MM.1S (cell line): Measurements from ENCODE around the gene STRIT1.

Experiments used
- DNase-seq: peaks from one replicate; pipeline ENCODE4 v3.0.0-alpha.2; 2015
- H2AFZ ChIP-seq: fragments of 300-600 bp; sonication (generic); 2 replicates; pipeline ENCODE4 v1.6.0; 2016; ENCODE audit warnings: antibody characterized with exemption, low read length
- H3F3A ChIP-seq: fragments of 300-600 bp; sonication (generic); 2 replicates; pipeline ENCODE4 v1.6.1; 2016; ENCODE audit warnings: mild to moderate bottlenecking, antibody characterized with exemption, low read length, moderate library complexity, mixed read lengths; ENCODE audit not compliant: insufficient read depth
- H3K27ac ChIP-seq: fragments of 300-600 bp; sonication (generic); 2 replicates; pipeline ENCODE4 v1.5.1; 2016; ENCODE audit warnings: mild to moderate bottlenecking, low read length
- H3K27me3 ChIP-seq: fragments of 300-600 bp; sonication (generic); replicated peaks from 2 replicates; pipeline ENCODE4 v1.6.0; 2016; ENCODE audit warnings: low read length; ENCODE audit not compliant: insufficient read depth
- H3K36me3 ChIP-seq: fragments of 300-600 bp; sonication (generic); replicated peaks from 2 replicates; pipeline ENCODE4 v1.6.1; 2016; ENCODE audit warnings: mild to moderate bottlenecking, low read length, mixed read lengths; ENCODE audit not compliant: insufficient read depth
- H3K4me1 ChIP-seq: fragments of 300-600 bp; sonication (generic); 2 replicates; pipeline ENCODE4 v1.6.1; 2016; ENCODE audit warnings: low read length, mixed read lengths
- H3K4me2 ChIP-seq: fragments of 300-600 bp; sonication (generic); 2 replicates; pipeline ENCODE4 v1.6.0; 2016; ENCODE audit warnings: low read depth, low read length
- H3K4me3 ChIP-seq: fragments of 300-600 bp; sonication (generic); 2 replicates; pipeline ENCODE4 v1.5.1; 2016; ENCODE audit warnings: low read length, mixed read lengths
- H3K79me2 ChIP-seq: fragments of 300-600 bp; sonication (generic); 2 replicates; pipeline ENCODE4 v1.6.1; 2016; ENCODE audit warnings: mixed run types, low read length, mixed read lengths
- H3K9ac ChIP-seq: fragments of 300-600 bp; sonication (generic); 2 replicates; pipeline ENCODE4 v1.6.1; 2016; ENCODE audit warnings: low read length, mixed read lengths
- H3K9me2 ChIP-seq: fragments of 300-600 bp; sonication (generic); replicated peaks from 2 replicates; pipeline ENCODE4 v1.6.1; 2016; ENCODE audit warnings: mild to moderate bottlenecking, low read length, mixed read lengths; ENCODE audit not compliant: insufficient read depth
- H3K9me3 ChIP-seq: fragments of 300-600 bp; sonication (generic); replicated peaks from 2 replicates; pipeline ENCODE4 v1.6.1; 2016; ENCODE audit warnings: mild to moderate bottlenecking, low read length, mixed read lengths; ENCODE audit not compliant: insufficient read depth
- H4K20me1 ChIP-seq: fragments of 300-600 bp; sonication (generic); 2 replicates; pipeline ENCODE4 v1.6.1; 2016; ENCODE audit warnings: mild to moderate bottlenecking, low read length, moderate library complexity, mixed read lengths; ENCODE audit not compliant: insufficient read depth
- CTCF ChIP-seq: fragments of 300-600 bp; sonication (generic); IDR thresholded peaks from 2 replicates; pipeline ENCODE4 v1.5.1; 2016; ENCODE audit warnings: antibody characterized with exemption, low read length, mixed read lengths
- EZH2 ChIP-seq: fragments of 300-600 bp; sonication (generic); optimal IDR thresholded peaks from 2 replicates; pipeline ENCODE3; 2017; ENCODE audit warnings: low read depth, mild to moderate bottlenecking, antibody characterized with exemption, low read length, mixed read lengths
- EZH2phosphoT487 ChIP-seq: fragments of 300-600 bp; sonication (generic); IDR thresholded peaks from 2 replicates; pipeline ENCODE4 v1.6.1; 2018; ENCODE audit warnings: antibody characterized with exemption, low read length

The STRIT1 gene

GRCh38 chr3:155262295-155262694 is 31.2 kb downstream of the STRIT1 start:
- Histone ChIP-seq H3K4me2 (no peak overlapping the region), H3K36me3 (no peaks in the 10 kb centered on the region)

GRCh38 chr3:155254445-155254844 is 39.0 kb downstream of the STRIT1 start:
- Histone ChIP-seq H3K36me3 (no peaks in the 10 kb centered on the region), H3K4me2 (no peak overlapping the region), H3K27ac (no peak overlapping the region), H3K4me1 (no peaks in the 10 kb centered on the region), H3K9ac (no peak overlapping the region), H3K9me3 (no peaks in the 10 kb centered on the region), H3K9me2 (no peaks in the 10 kb centered on the region), H3K79me2 (no peaks in the 10 kb centered on the region), H3F3A (no peaks in the 10 kb centered on the region), H2AFZ (no peak overlapping the region), H3K4me3 (no peak overlapping the region), H4K20me1 (no peaks in the 10 kb centered on the region), H3K27me3 (no peaks in the 10 kb centered on the region)
- DNase-seq: no peak
- TF ChIP-seq EZH2 (no peak), CTCF (no peak), EZH2phosphoT487 (no peak)

More at GRCh38 chr3:155262295-155262694, 31.2 kb downstream of the STRIT1 start:
- no peaks in the 10 kb centered on the region for H3K27me3 ChIP-seq
- H2AFZ ChIP-seq: no peak overlapping the region
- H3K27ac ChIP-seq: no peak overlapping the region
- no peak for TF ChIP-seq EZH2phosphoT487
- TF ChIP-seq CTCF: no peak
- TF ChIP-seq EZH2: no peak
- no peaks in the 10 kb centered on the region for H3K9me2 ChIP-seq
- no peaks in the 10 kb centered on the region for H3F3A ChIP-seq
- no peak overlapping the region for H3K4me3 ChIP-seq
- H4K20me1 ChIP-seq: no peaks in the 10 kb centered on the region
- no peaks in the 10 kb centered on the region for H3K4me1 ChIP-seq
- DNase-seq: no peak
- no peak overlapping the region for H3K9ac ChIP-seq
- H3K79me2 ChIP-seq: no peaks in the 10 kb centered on the region
- H3K9me3 ChIP-seq: no peaks in the 10 kb centered on the region

- Histone ChIP-seq H3K36me3 (no peaks in the 10 kb centered on the region), H2AFZ (no peak overlapping the region), H4K20me1 (no peaks in the 10 kb centered on the region), H3K27ac (no peak overlapping the region), H3K4me3 (no peak overlapping the region), H3K4me1 (no peaks in the 10 kb centered on the region), H3K4me2 (no peak overlapping the region), H3K9me2 (no peaks in the 10 kb centered on the region), H3K27me3 (no peaks in the 10 kb centered on the region), H3K9ac (no peak overlapping the region), H3K79me2 (no peaks in the 10 kb centered on the region), H3F3A (no peaks in the 10 kb centered on the region), H3K9me3 (no peaks in the 10 kb centered on the region)
- TF ChIP-seq EZH2 (no peak), EZH2phosphoT487 (no peak), CTCF (no peak)
- no peak for DNase-seq
These were observed 40.9 kb downstream of the STRIT1 start for GRCh38 chr3:155252535-155252934.
